A673 (cell line): ENCODE data around the gene PRDM16. TPM values are rescaled to one million over a fixed set of nuclear protein-coding genes. Genes with fewer than 3 reads are reported as not detected.

ENCODE experiments used
- BruUV-seq: library from RNA; stranded (reverse); fragments of 400-500 nt; replicated peaks from 2 replicates; lab custom pipeline; 2021; lab: Mats Ljungman, UMichigan
- CTCF ChIA-PET: fragments of 300-600 bp; sonication (Branson Sonifier 250); formaldehyde crosslinking; loops from one replicate; lab custom pipeline; 2022; ENCODE audit warnings: antibody characterized with exemption; lab: Charles Lee
- POLR2A ChIA-PET: fragments of 300-600 bp; sonication (Branson Sonifier 250); formaldehyde crosslinking; loops from one replicate; lab custom pipeline; 2022; ENCODE audit warnings: antibody characterized with exemption; ENCODE audit not compliant: low non-redundant PET; lab: Charles Lee
- DNase-seq: peaks from one replicate; pipeline ENCODE4 v3.0.0-alpha.2; 2015; ENCODE audit warnings: low spot score
- H3K27ac ChIP-seq: fragments of 200-600 bp; sonication (generic); 2 replicates; pipeline ENCODE4 v1.5.1; 2016; ENCODE audit warnings: mixed run types, low read depth, mild to moderate bottlenecking, mixed read lengths, antibody characterized with exemption, low read length; ENCODE audit not compliant: poor library complexity, severe bottlenecking
- H3K27me3 ChIP-seq: fragments of 200-600 bp; sonication (generic); replicated peaks from 2 replicates; pipeline ENCODE4 v1.6.1; 2017; ENCODE audit warnings: mixed run types, low read depth, mild to moderate bottlenecking, mixed read lengths, antibody characterized with exemption, low read length; ENCODE audit not compliant: insufficient read depth, poor library complexity
- H3K36me3 ChIP-seq: fragments of 200-600 bp; sonication (generic); 2 replicates; pipeline ENCODE4 v1.6.1; 2016; ENCODE audit warnings: mixed run types, mild to moderate bottlenecking, mixed read lengths, antibody characterized with exemption, low read length; ENCODE audit not compliant: insufficient read depth, poor library complexity, severe bottlenecking
- H3K4me1 ChIP-seq: fragments of 200-600 bp; sonication (generic); 2 replicates; pipeline ENCODE4 v1.6.1; 2017; ENCODE audit warnings: mixed run types, mild to moderate bottlenecking, mixed read lengths, antibody characterized with exemption, low read length; ENCODE audit not compliant: insufficient read depth, poor library complexity, severe bottlenecking
- H3K4me3 ChIP-seq: fragments of 200-600 bp; sonication (generic); 2 replicates; pipeline ENCODE4 v1.5.1; 2016; ENCODE audit warnings: low read depth, mixed run types, mild to moderate bottlenecking, mixed read lengths, low read length; ENCODE audit not compliant: poor library complexity, severe bottlenecking
- H3K9me3 ChIP-seq: fragments of 200-600 bp; sonication (generic); 2 replicates; pipeline ENCODE4 v1.6.1; 2016; ENCODE audit warnings: mixed run types, low read depth, mild to moderate bottlenecking, mixed read lengths, antibody characterized with exemption, low read length; ENCODE audit not compliant: poor library complexity, severe bottlenecking
- EZH2 ChIP-seq: fragments of 200-600 bp; sonication (generic); IDR thresholded peaks from 2 replicates; pipeline ENCODE4 v1.6.1; 2017; ENCODE audit warnings: borderline replicate concordance, low read depth, mild to moderate bottlenecking, mixed read lengths, antibody characterized with exemption, low read length; ENCODE audit not compliant: poor library complexity, severe bottlenecking
- intact Hi-C: fragments of 100-400 bp; cut with micrococcal nuclease; formaldehyde crosslinking; loops from one replicate; pipeline ENCODE4 v1.10.0; 2022; ENCODE audit not compliant: unreplicated experiment
- total RNA-seq: library from RNA; stranded (reverse); gene quantifications from 2 replicates; pipeline ENCODE4 v1.2.3, GENCODE V29; 2021
- TF ChIP-seq, protein P1 (sequence below): fragments of 300-800, 200-600 bp; sonication (generic); conservative IDR thresholded peaks from 2 replicates; pipeline ENCODE4 v1.5.1; 2017; ENCODE audit warnings: low read depth, mild to moderate bottlenecking, antibody characterized with exemption, low read length, moderate library complexity, mixed read lengths

The PRDM16 gene
- total RNA-seq, 1 experiment from 2014 or later, result 0.49 TPM

DNA sequence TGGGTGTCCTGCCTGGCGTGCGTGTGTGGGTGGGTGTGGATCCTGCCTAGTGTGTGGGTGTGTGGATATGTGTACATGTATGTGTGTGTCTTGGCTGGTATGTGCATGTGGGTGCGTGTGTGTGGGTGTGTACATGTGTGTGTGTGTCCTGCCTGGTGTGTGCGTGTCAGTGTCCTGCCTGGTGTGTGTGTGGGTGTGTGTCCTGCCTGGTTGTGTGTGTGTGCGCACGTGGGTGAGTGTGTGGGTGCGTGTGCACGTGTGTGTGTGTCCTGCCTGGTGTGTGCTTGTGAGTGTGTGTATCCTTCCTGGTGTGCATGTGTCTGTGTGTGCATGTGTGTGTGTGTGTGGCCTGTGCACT lies 60.1 kb downstream of the PRDM16 start:
- DNase-seq, result no peak
- Histone ChIP-seq H3K27ac (no peak overlapping the region), H3K4me3 (no peak overlapping the region), H3K4me1 (no peaks in the 10 kb centered on the region), H3K27me3 (peaks cover 21% of the 10 kb centered on the region), H3K9me3 (no peaks in the 10 kb centered on the region), H3K36me3 (no peaks in the 10 kb centered on the region)
- TF ChIP-seq, protein P1, sequence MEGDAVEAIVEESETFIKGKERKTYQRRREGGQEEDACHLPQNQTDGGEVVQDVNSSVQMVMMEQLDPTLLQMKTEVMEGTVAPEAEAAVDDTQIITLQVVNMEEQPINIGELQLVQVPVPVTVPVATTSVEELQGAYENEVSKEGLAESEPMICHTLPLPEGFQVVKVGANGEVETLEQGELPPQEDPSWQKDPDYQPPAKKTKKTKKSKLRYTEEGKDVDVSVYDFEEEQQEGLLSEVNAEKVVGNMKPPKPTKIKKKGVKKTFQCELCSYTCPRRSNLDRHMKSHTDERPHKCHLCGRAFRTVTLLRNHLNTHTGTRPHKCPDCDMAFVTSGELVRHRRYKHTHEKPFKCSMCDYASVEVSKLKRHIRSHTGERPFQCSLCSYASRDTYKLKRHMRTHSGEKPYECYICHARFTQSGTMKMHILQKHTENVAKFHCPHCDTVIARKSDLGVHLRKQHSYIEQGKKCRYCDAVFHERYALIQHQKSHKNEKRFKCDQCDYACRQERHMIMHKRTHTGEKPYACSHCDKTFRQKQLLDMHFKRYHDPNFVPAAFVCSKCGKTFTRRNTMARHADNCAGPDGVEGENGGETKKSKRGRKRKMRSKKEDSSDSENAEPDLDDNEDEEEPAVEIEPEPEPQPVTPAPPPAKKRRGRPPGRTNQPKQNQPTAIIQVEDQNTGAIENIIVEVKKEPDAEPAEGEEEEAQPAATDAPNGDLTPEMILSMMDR, result no peak
- no peak for TF ChIP-seq EZH2
- BruUV-seq, result no TSS peak
- POLR2A ChIA-PET, result no interaction called here
- intact Hi-C loops, result no loop called here
- CTCF ChIA-PET, result no interaction called here

DNA sequence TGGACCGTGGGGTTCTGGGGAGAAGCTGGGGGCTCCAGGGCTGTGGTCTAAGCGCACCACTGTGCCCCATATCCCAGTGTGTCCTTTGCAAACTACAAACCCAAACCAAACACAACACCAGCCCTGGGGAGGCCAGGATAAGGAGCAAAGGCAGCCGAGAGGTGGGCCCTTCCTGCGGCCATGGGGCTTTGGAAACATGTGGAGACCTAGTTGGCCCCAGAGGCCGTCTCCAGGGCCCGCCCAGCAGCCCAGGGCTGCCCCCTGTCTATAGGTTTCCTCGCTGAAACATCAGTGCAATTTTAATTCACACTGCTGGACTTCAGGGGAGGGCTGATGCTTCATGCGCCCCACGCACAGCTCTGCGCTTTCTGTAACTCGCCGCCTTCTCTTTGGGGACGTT lies 61.3 kb downstream of the PRDM16 start:
- Histone ChIP-seq H3K9me3 (no peaks in the 10 kb centered on the region), H3K27me3 (peaks cover 32% of the 10 kb centered on the region), H3K36me3 (no peaks in the 10 kb centered on the region), H3K4me3 (no peak overlapping the region), H3K4me1 (no peaks in the 10 kb centered on the region), H3K27ac (no peak overlapping the region)
- intact Hi-C loops, result no loop called here
- DNase-seq, result no peak
- TF ChIP-seq, protein P1, result no peak
- no peak for TF ChIP-seq EZH2
- CTCF ChIA-PET, result interaction anchor here (0.6 kb wide), 1 partner anchor 489 kb away, joined by 5 read pairs; no protein-coding TSS in a partner anchor
- BruUV-seq, result no TSS peak
- POLR2A ChIA-PET, result no interaction called here

DNA sequence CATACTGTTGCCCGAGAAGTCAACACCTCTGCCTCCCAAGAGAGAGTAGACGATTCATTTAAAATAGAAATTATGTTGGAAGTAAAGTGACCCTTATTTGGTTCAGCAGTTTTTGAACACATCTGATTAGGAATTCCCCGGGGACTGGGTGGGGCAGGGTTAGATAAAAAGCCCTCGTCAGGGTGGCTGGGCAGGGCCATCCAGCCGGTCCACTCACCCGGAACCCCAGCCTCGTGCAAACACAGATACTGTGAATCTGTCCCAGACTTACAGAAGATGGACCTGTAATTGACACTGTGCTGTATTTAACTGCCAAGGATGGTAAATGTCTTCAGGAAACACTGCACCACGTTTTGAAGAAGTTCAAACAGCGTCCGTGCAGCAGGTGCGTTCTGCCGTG lies 63.7 kb downstream of the PRDM16 start:
- no peaks in the 10 kb centered on the region for H3K36me3 ChIP-seq
- H3K27ac ChIP-seq, result no peak overlapping the region
- POLR2A ChIA-PET, result no interaction called here
- CTCF ChIA-PET, result no interaction called here
- no peaks in the 10 kb centered on the region for H3K9me3 ChIP-seq
- H3K27me3 ChIP-seq, result peaks cover 56% of the 10 kb centered on the region
- TF ChIP-seq, protein P1, result no peak
- TF ChIP-seq EZH2, result no peak
- no peaks in the 10 kb centered on the region for H3K4me1 ChIP-seq
- no TSS peak for BruUV-seq
- intact Hi-C loops, result no loop called here
- H3K4me3 ChIP-seq, result no peak overlapping the region
- no peak for DNase-seq
